OCI-LY1 (cell line): ENCODE data around the gene ZNF718.
"Not testable (repeated sequence)": the region's sequence is repeated elsewhere in the genome, so short reads cannot be mapped to it uniquely, and the experiment has no call there.

ENCODE experiments used
- H2AFZ ChIP-seq: fragments of 200-600 bp; sonication (generic), shearing (Covaris generic); 2 replicates; pipeline ENCODE4 v1.6.0; 2014; ENCODE audit warnings: antibody characterized with exemption, mild to moderate bottlenecking, low read length
- H3F3A ChIP-seq: fragments of 200-600 bp; sonication (generic), shearing (Covaris generic); 2 replicates; pipeline ENCODE4 v1.6.0; 2014; ENCODE audit warnings: mild to moderate bottlenecking, antibody characterized with exemption, low read length, moderate library complexity; ENCODE audit not compliant: insufficient read depth
- H3K27ac ChIP-seq: fragments of 200-600 bp; sonication (generic); 2 replicates; pipeline ENCODE4 v1.5.1; 2014; ENCODE audit warnings: low read length, mixed run types, mild to moderate bottlenecking, low read depth; ENCODE audit not compliant: poor library complexity, severe bottlenecking
- H3K27me3 ChIP-seq: fragments of 200-600 bp; sonication (generic); 2 replicates; pipeline ENCODE4 v1.6.0; 2014; ENCODE audit warnings: antibody characterized with exemption, mild to moderate bottlenecking, low read length, moderate library complexity; ENCODE audit not compliant: insufficient read depth
- H3K36me3 ChIP-seq: fragments of 200-600 bp; sonication (generic); 2 replicates; pipeline ENCODE4 v1.6.1; 2014; ENCODE audit warnings: mild to moderate bottlenecking, antibody characterized with exemption, low read length, moderate library complexity, mixed read lengths; ENCODE audit not compliant: insufficient read depth
- H3K4me1 ChIP-seq: fragments of 200-600 bp; sonication (generic); 2 replicates; pipeline ENCODE4 v1.5.1; 2014; ENCODE audit warnings: mild to moderate bottlenecking, low read length, moderate library complexity; ENCODE audit not compliant: insufficient read depth, severe bottlenecking
- H3K4me2 ChIP-seq: fragments of 200-600 bp; sonication (generic), shearing (Covaris generic); 2 replicates; pipeline ENCODE4 v1.6.1; 2014; ENCODE audit warnings: low read length
- H3K4me3 ChIP-seq: fragments of 200-600 bp; sonication (generic); 2 replicates; pipeline ENCODE4 v1.5.1; 2014; ENCODE audit warnings: low read length, low read depth, mild to moderate bottlenecking, mixed read lengths; ENCODE audit not compliant: poor library complexity, severe bottlenecking
- H3K79me2 ChIP-seq: fragments of 200-600 bp; shearing (Covaris generic); 2 replicates; pipeline ENCODE4 v1.6.1; 2016; ENCODE audit warnings: mixed run types, low read length, mixed read lengths; ENCODE audit not compliant: insufficient read depth
- H3K9ac ChIP-seq: fragments of 200-600 bp; sonication (generic), shearing (Covaris generic); 2 replicates; pipeline ENCODE4 v1.6.1; 2014; ENCODE audit warnings: mild to moderate bottlenecking, low read length, mixed read lengths
- H3K9me2 ChIP-seq: fragments of 200-600 bp; sonication (generic), shearing (Covaris generic); 2 replicates; pipeline ENCODE4 v1.6.1; 2014; ENCODE audit warnings: low read depth, mild to moderate bottlenecking, low read length, mixed read lengths
- H3K9me3 ChIP-seq: fragments of 200-600 bp; shearing (Covaris generic); 2 replicates; pipeline ENCODE4 v1.6.1; 2014; ENCODE audit warnings: low read length, mixed read lengths
- H4K20me1 ChIP-seq: fragments of 200-600 bp; sonication (generic), shearing (Covaris generic); 2 replicates; pipeline ENCODE4 v1.6.0; 2016; ENCODE audit warnings: mild to moderate bottlenecking, low read length; ENCODE audit not compliant: insufficient read depth
- CTCF ChIP-seq: fragments of 200-600 bp; sonication (generic), shearing (Covaris generic); IDR thresholded peaks from 2 replicates; pipeline ENCODE4 v1.5.1; 2017; ENCODE audit warnings: mild to moderate bottlenecking, antibody characterized with exemption, low read length, moderate library complexity, mixed read lengths
- EZH2 ChIP-seq: fragments of 200-600 bp; sonication (generic), shearing (Covaris generic); IDR thresholded peaks from 2 replicates; pipeline ENCODE4 v1.8.0; 2017; ENCODE audit warnings: borderline replicate concordance, mixed run types, mild to moderate bottlenecking, antibody characterized with exemption, low read length, moderate library complexity, mixed read lengths

The ZNF718 gene

GRCh38 chr4:121408-122084 is 2.8 kb upstream of the ZNF718 start:
- Histone ChIP-seq H3K9ac (no peak overlapping the region), H3K27ac (no peak overlapping the region), H3F3A (no peaks in the 10 kb centered on the region), H2AFZ (no peak overlapping the region), H3K79me2 (peaks cover 16% of the 10 kb centered on the region), H3K9me3 (no peaks in the 10 kb centered on the region), H3K4me1 (peaks cover 8% of the 10 kb centered on the region), H3K9me2 (no peaks in the 10 kb centered on the region), H3K4me3 (no peak overlapping the region), H4K20me1 (no peaks in the 10 kb centered on the region), H3K4me2 (no peak overlapping the region), H3K36me3 (peaks cover 12% of the 10 kb centered on the region), H3K27me3 (no peaks in the 10 kb centered on the region)
- TF ChIP-seq CTCF = no peak
- no peak for TF ChIP-seq EZH2

DNA sequence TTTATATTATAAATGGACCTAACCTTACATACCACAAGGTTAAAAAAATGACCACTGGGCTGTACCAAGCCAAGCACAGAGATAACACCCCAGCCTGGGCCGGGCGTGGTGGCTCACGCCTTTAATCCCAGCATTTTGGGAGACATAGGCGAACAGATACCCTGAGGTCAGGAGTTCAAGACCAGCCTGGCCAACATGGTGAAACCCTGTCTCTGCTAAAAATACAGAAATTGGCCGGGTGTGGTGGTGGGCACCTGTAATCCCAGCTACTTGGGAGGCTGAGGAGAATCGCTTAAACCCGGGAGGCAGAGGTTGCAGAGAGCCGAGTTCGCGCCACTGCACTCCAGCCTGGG is 403 bp upstream of the ZNF718 start:
- peaks cover 17% of the 10 kb centered on the region for H3K79me2 ChIP-seq
- peak overlapping the region; percentile 69 for H3K27ac ChIP-seq
- H4K20me1 ChIP-seq, H3K9me2 ChIP-seq, H3K27me3 ChIP-seq, H3K4me1 ChIP-seq, H2AFZ ChIP-seq, H3F3A ChIP-seq, H3K9me3 ChIP-seq: not testable (repeated sequence)
- peaks cover 16% of the 10 kb centered on the region for H3K36me3 ChIP-seq
- H3K4me2 ChIP-seq = peak overlapping the region; percentile 42
- H3K9ac ChIP-seq = peak overlapping the region; percentile 77; the same call in 1 of the 2 replicates
- H3K4me3 ChIP-seq = peak overlapping the region; percentile 97

DNA sequence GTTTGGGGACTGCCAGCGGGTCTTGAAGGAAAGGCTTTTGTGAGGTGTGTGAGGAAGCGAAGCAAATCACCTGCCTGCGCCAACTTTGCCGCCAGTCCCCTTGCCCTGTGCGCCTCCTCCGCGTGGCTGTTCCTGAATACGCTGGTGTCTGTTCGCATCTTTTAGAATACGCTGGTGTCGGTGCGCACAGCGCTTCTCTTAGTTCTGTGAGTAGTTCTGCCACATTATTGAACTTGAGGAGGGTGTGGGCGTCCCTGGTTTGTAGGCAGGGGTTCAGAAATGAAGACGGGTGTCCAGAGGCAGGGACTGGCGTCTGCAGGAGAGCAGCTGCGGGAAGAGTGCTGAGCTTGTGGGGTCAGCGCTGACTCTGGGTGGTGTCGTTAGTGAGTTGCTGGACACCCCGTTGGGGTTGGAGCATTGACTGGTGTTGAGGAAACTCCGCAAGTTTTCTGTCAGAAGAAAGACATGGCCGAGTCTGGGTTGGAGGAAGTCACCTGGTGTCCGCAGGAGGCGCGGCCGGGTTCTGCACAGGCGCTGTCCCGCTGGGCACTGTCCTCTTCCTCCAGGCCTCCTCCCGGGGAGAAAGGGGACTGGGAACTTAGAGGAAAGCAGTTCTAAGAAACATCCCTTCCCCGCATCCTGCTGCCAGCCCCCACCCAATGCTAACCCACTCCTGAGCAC is 930 bp downstream of the ZNF718 start:
- H3K79me2 ChIP-seq = peaks cover 17% of the 10 kb centered on the region
- peak overlapping the region; percentile 86 for H3K27ac ChIP-seq
- no peaks in the 10 kb centered on the region for H3K9me3 ChIP-seq
- H3K9ac ChIP-seq = peak overlapping the region; percentile 77
- H3F3A ChIP-seq = no peaks in the 10 kb centered on the region
- peak overlapping the region; percentile 80 for H3K4me2 ChIP-seq
- TF ChIP-seq EZH2 (no peak), CTCF (no peak)
- peak overlapping the region; percentile 97 for H3K4me3 ChIP-seq
- H3K36me3 ChIP-seq = peaks cover 16% of the 10 kb centered on the region
- H3K9me2 ChIP-seq = no peaks in the 10 kb centered on the region
- H2AFZ ChIP-seq = no peak overlapping the region
- peaks cover 8% of the 10 kb centered on the region for H3K4me1 ChIP-seq
- no peaks in the 10 kb centered on the region for H4K20me1 ChIP-seq
- no peaks in the 10 kb centered on the region for H3K27me3 ChIP-seq

DNA sequence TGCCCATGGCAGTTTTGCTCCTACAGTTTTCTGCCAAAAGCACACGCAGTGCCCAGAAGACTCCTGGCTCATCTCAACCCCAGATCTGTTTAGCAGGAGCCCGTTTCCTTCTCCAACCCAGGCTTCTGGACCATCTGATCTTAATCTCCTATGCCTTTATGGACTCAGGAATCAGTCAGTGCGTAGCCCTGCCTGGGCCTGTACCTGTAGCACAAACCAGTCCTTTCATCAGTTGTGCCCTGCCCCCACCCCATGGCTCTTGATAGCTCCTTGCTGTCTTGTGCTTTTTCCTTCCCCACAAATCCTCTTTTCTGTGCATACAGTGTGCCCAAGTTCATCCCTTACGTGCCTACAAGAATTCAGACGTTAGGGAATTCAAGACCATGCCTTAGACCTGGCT is 1.5 kb downstream of the ZNF718 start:
- Histone ChIP-seq H3K9me3 (no peaks in the 10 kb centered on the region), H3F3A (no peaks in the 10 kb centered on the region), H3K9me2 (no peaks in the 10 kb centered on the region), H3K4me1 (peaks cover 8% of the 10 kb centered on the region), H2AFZ (no peak overlapping the region), H3K79me2 (peaks cover 17% of the 10 kb centered on the region), H3K36me3 (peaks cover 16% of the 10 kb centered on the region), H4K20me1 (no peaks in the 10 kb centered on the region), H3K4me3 (peak overlapping the region; percentile 97), H3K9ac (peak overlapping the region; percentile 77; the same call in 1 of the 2 replicates), H3K27ac (no peak overlapping the region), H3K27me3 (no peaks in the 10 kb centered on the region), H3K4me2 (peak overlapping the region; percentile 80)
- no peak for TF ChIP-seq CTCF
- TF ChIP-seq EZH2 = no peak
